ENCODE data around the gene SLC16A3.

SLC16A3 gene

DNA sequence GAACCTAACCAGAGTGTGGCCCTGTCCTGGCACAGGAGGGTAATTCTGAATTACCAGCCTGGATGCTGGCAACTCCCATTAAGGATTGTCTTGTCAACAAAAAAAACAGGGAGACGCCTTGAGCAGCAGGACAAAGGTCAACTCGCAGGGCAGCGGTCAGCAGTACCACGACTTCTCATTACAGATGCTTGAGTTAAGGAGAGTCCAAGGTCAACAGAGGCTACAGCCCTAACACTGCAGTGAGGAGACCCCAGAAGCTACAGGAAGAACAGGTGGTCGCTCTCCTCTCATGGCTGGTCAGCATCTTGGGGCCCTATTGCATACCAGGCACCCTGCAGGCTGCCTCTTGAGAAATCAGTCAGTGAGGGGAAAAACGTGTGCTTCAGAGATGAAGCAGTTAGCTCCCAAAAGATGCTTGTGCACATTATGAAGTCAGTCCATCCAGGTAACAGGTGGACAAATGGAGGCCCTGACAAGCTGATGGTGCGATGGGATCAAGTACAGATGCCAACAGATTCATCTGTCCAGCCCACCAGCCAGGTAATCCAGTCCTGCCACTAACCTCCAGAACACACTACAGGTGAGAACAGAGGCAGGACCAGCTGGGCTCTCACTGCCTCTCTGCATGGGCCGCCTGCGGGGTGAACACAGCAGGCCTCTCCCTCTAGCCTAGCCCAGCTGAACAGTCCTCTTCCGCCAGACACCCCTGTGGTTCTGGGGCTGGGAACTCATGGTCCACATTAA lies 40.5 kb downstream of the SLC16A3 start:
- Histone ChIP-seq H3K4me3 (ENCODE audit: low read depth, low read length) (no peak overlapping the region), H3K36me3 (peaks cover 73% of the 10 kb centered on the region), H3K9me3 (no peaks in the 10 kb centered on the region), H3K4me1 (peaks cover 17% of the 10 kb centered on the region), H3K27me3 (no peaks in the 10 kb centered on the region)
- DNase-seq = no peak
- TF ChIP-seq, protein P1, sequence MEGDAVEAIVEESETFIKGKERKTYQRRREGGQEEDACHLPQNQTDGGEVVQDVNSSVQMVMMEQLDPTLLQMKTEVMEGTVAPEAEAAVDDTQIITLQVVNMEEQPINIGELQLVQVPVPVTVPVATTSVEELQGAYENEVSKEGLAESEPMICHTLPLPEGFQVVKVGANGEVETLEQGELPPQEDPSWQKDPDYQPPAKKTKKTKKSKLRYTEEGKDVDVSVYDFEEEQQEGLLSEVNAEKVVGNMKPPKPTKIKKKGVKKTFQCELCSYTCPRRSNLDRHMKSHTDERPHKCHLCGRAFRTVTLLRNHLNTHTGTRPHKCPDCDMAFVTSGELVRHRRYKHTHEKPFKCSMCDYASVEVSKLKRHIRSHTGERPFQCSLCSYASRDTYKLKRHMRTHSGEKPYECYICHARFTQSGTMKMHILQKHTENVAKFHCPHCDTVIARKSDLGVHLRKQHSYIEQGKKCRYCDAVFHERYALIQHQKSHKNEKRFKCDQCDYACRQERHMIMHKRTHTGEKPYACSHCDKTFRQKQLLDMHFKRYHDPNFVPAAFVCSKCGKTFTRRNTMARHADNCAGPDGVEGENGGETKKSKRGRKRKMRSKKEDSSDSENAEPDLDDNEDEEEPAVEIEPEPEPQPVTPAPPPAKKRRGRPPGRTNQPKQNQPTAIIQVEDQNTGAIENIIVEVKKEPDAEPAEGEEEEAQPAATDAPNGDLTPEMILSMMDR (IDR thresholded peaks at IDR 0.05; ENCODE audit: low read depth, low read length) = no peak

DNA sequence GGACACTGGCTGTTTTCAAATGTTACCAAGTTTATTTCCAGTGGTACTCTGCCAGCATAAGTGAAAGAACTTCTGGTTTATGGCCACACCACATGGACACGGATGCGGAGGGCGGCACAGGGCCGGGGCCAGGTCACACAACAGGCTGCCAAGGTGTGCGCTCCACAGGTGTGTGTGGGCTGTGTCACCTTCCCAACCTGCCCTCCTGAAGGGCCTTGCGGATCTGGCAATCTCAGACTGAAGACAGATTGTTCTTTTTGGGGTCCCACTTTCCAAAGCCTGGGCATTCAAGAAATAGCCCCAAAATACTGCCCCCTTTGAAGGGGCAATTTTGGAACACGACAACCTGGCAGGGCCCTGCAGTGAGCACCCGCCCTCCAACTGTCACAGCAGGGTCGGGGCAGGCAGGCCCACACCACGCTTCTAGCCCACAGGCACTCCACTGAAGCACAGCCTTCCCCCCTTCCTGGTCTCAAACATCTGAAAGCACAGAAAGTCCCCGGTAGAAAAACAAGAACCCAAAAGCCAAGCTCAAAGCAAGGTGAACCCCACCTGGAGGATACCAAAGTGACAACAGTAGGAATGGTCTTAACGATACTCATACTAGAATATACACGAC lies 41.1 kb downstream of the SLC16A3 start:
- Histone ChIP-seq H3K4me3 (ENCODE audit: low read depth, low read length) (no peak overlapping the region), H3K36me3 (peaks cover 66% of the 10 kb centered on the region), H3K4me1 (peaks cover 17% of the 10 kb centered on the region), H3K27me3 (no peaks in the 10 kb centered on the region), H3K9me3 (no peaks in the 10 kb centered on the region)
- TF ChIP-seq, protein P1 (IDR thresholded peaks at IDR 0.05; ENCODE audit: low read depth, low read length) = no peak
- DNase-seq = no peak

DNA sequence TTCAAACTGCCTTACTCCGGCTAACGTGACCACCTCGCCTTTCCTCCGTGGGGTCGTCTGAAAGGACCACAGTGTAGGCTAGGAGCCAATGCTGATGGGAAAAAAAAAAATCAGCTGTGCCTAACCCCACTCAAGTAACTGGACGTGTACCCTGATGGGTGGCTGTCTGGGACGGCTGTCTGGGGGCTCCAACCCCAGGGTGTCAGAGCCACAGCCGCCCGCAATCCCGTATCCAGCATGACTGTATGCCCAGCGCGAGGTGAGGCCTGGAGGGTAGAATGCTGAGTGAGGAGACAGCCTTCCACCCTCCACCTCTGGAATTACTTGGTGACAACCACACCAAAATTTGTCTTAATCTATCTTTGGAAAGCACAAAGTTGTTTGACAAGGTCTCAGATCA lies 41.8 kb downstream of the SLC16A3 start:
- TF ChIP-seq, protein P1 (IDR thresholded peaks at IDR 0.05; ENCODE audit: low read depth, low read length) = no peak
- Histone ChIP-seq H3K4me1 (peaks cover 17% of the 10 kb centered on the region), H3K9me3 (no peaks in the 10 kb centered on the region), H3K36me3 (peaks cover 60% of the 10 kb centered on the region), H3K27me3 (no peaks in the 10 kb centered on the region), H3K4me3 (ENCODE audit: low read depth, low read length) (no peak overlapping the region)
- DNase-seq = no peak

GRCh38 chr17:82271401-82271800 lies 42.6 kb downstream of the SLC16A3 start:
- Histone ChIP-seq H3K9me3 (no peaks in the 10 kb centered on the region), H3K4me1 (peaks cover 17% of the 10 kb centered on the region), H3K4me3 (ENCODE audit: low read depth, low read length) (peak overlapping the region; percentile 66; the same call in 1 of the 2 replicates), H3K27me3 (no peaks in the 10 kb centered on the region), H3K36me3 (peaks cover 52% of the 10 kb centered on the region)
- no peak for DNase-seq
- TF ChIP-seq, protein P1 (IDR thresholded peaks at IDR 0.05; ENCODE audit: low read depth, low read length) = no peak

DNA sequence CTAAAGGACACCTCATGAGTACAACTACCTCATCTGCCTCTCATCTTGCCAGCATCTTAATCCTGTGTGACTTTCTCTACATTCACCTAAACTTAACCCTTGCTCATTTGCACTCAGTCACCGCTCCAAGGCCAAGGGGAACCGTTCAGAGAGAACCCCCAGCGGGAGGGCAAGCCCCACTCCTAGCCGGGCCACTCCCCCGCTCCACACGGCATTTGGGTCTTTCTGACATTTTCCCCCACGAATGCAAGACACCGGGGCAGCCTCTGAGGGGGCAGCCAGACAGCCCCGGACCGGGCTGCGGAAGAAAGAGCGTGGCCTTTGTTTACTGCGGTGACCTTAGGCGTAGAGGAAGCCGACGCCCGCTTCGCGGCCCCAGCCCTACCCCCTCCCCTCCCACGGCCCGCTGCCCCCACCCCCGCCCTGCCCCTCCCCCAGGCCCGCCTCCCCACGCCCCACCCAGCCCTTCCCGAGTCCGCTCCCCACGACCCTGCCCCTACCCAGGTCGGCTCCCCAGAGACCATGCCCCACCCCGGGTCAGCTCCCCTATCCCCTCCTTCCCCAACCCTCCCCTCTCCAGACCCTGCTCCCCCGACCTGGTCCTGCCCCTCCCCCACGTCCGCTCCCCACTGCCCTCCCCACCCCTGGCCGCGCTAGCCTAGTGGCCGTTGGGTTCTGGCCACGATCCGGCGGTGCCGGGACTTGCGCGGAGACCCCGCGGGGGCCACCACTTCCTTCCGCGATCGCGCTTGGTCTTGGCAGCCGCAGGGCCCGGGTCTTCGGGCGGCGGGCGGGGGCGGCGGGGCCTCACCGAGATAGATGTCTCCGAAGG lies 43.9 kb downstream of the SLC16A3 start:
- peaks cover 17% of the 10 kb centered on the region for H3K4me1 ChIP-seq
- H3K27me3 ChIP-seq = no peaks in the 10 kb centered on the region
- DNase-seq = peak; percentile 40
- TF ChIP-seq, protein P1 (IDR thresholded peaks at IDR 0.05; ENCODE audit: low read depth, low read length) = no peak
- H3K4me3 ChIP-seq (ENCODE audit: low read depth, low read length) = peak overlapping the region; percentile 66
- no peaks in the 10 kb centered on the region for H3K9me3 ChIP-seq
- H3K36me3 ChIP-seq = peaks cover 44% of the 10 kb centered on the region
